AG09309 (cell line): ENCODE data around the gene KIF18A.

Source experiments
- DNase-seq: peaks from one replicate; pipeline ENCODE4 v3.0.0-alpha.2; 2010; ENCODE audit warnings: low read depth
- H3K4me3 ChIP-seq: 2 replicates; pipeline ENCODE4 v1.5.1; 2011; ENCODE audit warnings: mild to moderate bottlenecking, low read depth, low read length, moderate library complexity; ENCODE audit not compliant: control insufficient read depth
- CTCF ChIP-seq: IDR thresholded peaks from 2 replicates; pipeline ENCODE4 v1.5.1; 2011; ENCODE audit warnings: mild to moderate bottlenecking, low read depth, low read length, inconsistent platforms; ENCODE audit not compliant: insufficient read depth, control insufficient read depth; ENCODE audit errors: missing control alignments

Gene KIF18A

GRCh38 chr11:28049338-28050216, 58.4 kb downstream of the KIF18A start:
- TF ChIP-seq CTCF, result no peak
- DNase-seq, result no peak

GRCh38 chr11:28048812-28049211, 59.1 kb downstream of the KIF18A start:
- no peak overlapping the region for H3K4me3 ChIP-seq
- TF ChIP-seq CTCF, result no peak
- no peak for DNase-seq

More at GRCh38 chr11:28049338-28050216, 58.4 kb downstream of the KIF18A start:
- H3K4me3 ChIP-seq, result no peak overlapping the region

- no peak overlapping the region for H3K4me3 ChIP-seq
- DNase-seq, result no peak
These were observed 63.8 kb downstream of the KIF18A start for GRCh38 chr11:28043930-28044709.

GRCh38 chr11:28040384-28040783, 67.6 kb downstream of the KIF18A start:
- TF ChIP-seq CTCF, result no peak
- H3K4me3 ChIP-seq, result no peak overlapping the region
- DNase-seq, result no peak

More at GRCh38 chr11:28043930-28044709, 63.8 kb downstream of the KIF18A start:
- TF ChIP-seq CTCF, result no peak

GRCh38 chr11:28038775-28039174, 69.2 kb downstream of the KIF18A start:
- DNase-seq, result no peak
- H3K4me3 ChIP-seq, result no peak overlapping the region
- no peak for TF ChIP-seq CTCF

- no peak for DNase-seq
- no peak overlapping the region for H3K4me3 ChIP-seq
- TF ChIP-seq CTCF, result no peak
These were observed 81.2 kb downstream of the KIF18A start for GRCh38 chr11:28026634-28027290.
